HG02973 (cell line): ENCODE measurements around the gene HCFC1R1.

Experiments
- ATAC-seq: cut with Tn5 transposase; IDR thresholded peaks from one replicate; pipeline ENCODE4 v1.9.1; 2021; ENCODE audit warnings: moderate library complexity; ENCODE audit not compliant: unreplicated experiment

Gene HCFC1R1

DNA sequence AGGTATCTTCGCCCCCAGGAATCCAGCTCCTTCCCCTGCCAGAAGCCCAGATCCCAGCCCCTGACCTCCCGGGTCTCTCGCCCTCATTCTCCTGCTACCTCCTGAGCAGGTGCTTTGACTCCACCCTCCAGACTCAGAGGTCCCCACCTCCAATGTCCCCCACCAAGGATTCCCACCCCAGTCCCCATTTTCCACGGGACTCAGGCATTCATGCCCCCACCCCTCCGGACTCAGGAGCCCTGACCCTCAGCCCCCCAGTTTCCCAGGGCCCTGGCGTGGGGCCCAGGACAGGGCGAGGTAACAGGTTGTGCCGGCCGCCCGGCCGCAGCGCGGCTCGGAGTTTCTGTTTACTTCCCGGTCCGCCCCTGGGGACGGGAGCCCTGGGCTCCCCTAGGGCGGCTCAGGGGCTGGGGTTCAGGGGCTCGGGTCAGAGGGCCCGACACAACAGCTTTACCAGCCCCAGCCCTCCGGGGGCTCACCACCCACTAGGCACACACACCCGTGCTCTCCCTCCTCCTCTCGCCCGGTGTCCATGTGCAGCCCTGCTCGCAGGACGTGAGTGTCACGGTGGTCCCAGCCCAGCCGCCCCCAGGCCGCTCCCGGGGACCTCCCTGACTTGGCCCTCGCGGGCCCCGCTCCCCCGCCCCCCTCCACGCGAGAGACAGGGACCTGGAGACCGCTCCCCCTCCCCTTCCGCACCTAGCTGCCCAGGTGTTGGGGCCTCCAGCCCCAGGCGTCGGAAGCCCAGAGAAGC is 12.4 kb upstream of the HCFC1R1 start:
- no peak for ATAC-seq

DNA sequence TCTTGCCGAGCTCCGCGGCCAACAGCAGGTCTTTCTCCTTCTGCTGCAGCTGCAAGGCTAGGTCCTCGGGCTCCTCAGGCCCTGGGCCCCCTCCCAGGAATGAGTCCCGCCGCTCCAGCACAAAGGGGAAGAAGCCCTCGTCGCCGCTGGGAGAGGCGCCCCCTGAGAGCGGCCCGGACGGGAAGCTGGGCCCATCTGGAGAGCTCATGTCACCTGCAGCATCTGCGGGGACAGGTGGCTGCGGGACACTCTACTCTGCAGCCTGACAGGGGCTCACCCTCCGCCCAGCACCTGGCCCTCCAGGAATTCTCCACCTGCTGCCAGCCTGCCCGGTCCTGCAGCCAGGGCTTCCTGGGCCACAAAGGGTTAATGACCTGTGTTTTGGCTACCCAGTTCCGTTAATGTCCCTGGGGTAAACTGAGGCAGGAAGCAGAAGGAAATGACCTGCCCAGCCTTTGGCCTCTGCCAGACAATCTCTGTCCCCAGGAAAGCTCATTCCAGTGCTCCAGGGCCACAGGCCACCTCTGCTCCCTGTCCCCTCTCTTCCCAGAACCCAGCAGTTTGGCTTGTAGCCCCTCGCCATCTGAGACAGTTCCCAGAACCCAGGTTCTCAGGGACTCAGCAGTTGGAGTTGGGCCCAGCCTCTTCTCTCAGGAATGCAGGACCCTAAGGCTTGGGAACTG is 11.7 kb upstream of the HCFC1R1 start:
- ATAC-seq, result no peak

DNA sequence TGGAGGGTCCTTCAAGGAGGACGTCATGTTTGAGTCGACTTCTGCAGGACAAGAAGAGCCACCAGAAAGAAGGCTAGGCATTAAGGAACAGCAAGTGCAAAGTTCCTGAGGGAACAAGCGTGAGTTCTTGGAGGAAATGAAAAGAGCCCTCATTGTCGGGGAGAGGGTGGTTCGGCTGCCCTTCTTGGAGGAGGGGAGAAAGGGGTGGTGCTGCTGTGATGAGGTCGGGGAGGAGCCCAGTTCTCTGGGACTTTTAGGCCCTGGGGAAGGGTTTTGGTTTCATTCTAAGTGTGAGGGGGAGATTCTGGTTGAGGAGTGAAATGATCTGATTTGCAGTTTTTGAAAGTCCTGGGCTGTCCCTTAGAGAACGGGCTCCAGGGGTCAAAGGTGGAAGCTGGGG is 8.9 kb upstream of the HCFC1R1 start:
- no peak for ATAC-seq

DNA sequence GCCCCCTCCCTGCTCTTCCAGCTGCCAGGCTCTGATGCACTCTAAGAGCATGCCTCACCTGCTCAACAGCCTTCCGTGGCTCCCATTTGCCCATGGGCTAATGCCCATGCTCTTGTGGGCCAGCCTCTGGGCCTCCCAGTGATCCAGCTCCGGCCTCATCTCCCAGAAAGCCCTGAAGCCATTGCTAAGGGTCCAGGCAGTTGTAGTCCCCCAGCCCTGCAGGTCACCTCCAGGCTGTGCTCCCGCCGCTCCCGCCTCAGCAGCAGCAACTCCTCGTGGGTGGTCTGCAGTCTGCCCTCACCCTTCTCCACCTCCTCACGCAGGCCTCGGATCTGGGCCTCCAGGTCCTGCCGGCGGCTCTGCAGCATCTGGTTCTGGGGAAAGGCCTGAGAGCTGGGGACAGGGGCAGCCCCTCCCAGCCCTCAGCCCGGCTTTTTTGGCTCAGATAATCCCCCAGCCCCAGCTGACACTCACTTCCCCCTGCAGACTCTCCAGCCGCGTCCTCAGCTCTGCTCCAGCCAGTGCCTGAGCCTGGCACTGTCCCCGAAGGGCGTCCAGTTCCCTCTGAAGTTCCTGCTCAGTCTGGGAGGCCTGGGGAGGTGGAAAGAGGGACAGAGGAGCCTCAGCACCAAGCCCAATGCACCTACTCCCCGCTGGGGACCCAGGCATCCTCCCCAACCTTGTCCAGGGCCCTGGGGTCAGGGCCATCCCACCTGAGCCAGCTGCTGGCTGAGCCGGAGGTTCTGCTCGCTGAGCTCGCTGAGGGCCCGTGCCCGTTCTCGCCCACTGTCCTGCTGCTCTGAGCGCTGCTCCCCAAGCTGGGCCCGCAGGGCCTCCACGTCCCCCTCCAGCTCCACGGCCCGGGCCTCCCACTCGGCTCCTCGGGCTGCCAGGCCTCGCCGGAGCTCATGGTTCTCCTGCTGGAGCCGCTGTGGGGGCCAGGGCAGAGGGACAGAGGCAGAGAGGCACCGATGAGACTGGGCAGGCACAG is 6.8 kb upstream of the HCFC1R1 start:
- ATAC-seq, result no peak

DNA sequence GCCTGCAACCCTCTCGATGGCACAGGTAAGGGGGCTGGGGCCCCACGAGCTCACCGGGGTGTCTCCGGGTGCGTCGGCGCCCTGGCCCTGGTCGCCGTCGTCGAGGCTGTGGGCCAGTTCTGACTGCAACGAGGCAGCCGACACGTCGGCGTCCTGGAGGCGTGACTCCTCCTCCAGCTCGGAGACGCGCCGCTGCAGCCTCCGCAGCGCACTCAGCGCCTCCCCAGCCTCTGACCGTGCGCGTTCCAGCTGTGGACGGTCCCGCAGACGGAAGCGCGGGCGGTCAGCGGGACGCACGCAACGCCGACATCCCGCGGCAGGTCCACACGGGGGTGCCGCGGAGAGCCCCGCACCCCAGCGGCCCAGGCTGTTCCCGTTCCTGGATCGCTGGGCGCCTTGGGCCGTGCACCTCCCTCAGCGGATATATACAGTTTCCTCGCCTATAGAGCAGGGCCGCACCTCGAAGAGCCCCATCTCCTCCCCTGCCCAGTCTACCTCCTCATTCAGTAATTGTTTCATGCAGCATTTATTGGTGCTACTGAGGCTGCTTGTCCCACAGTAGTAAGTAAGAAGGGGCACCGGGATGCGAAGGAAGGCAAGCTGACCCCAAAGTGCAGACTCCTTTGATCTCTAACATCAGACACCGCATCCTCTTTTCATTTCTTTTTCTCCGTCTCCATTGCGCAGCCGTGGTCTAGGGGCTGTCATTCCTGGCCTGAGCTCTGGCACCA is 5.9 kb upstream of the HCFC1R1 start:
- no peak for ATAC-seq

DNA sequence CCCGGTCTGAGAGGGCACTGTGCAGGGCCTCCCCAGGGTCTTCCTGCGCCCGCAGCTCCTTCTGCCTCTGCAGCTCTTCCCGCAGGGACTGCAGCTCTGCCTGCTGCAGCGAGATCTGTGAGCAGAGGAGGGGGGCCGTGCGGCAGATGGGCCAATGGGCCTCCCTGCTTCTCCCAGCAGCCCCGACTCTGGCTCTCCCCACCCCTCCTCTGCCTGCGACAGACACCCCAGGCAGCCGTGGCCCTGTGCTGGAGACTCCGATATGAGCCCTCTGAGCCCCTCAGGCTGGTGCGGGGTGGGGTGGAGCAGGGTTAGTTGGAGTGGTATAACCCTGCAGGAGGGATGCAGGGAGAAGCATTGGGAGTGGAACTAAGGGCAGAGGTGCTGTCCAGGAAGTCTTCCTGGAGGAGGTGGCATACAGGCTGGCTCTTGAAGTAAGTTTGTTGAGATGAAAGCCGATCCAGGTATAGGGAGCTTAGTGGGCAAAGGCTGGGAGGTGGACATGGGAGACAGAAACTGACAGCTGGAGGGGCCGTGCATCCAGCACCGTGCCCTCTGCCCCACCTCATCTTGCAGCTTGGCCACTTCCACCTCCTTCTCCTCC is 5.1 kb upstream of the HCFC1R1 start:
- no peak for ATAC-seq

DNA sequence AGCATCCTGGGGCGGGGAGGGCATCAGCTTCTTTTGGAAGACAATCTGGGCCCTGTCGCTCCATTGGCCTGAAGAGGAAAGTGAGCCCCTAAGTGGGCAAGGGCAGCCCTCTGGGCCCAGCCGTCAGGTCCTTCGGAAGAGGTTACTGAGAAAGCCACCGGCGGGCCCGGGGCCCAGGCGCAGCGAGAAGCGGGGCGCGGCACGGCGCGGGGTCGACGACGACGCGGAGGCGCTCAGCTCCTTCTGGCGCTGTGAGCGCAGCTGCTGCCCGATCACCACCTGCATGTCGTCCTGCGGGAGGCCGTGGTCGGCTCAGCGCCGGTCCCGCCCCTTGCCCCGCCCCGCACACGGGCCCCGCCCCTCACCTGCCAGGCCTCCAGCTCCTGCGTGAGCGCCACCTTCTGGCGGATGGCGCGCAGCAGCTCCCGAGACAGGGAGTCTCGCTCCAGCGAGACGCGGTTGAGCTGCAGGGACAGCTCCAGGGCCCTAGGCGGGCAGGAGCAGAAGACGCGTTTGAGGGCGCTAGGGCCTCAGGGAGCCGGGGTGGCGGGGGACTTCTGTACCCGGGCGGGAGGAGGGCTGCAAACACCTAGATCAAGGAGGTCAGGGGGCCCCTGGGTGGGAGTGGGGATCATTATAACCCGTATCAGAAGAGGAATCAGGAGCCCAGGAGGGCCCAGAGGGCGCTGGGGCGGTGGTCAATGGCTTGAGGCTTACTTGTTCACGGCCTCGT is 4.4 kb upstream of the HCFC1R1 start:
- ATAC-seq, result no peak

DNA sequence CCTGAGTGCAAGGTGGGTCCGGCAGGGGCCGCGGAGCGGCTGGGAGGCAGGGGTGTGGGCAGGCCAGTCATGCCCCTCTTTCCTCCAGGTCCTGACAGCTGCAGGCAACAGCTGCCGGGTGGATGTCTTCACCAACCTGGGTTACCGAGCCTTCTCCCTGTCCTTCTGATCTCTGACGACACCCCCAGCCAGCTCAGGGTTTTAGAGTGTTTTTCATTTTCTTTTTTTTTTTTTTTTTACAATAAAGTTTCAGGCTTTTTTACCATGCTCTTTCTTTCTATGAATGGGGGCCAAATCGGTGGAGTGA is 3.7 kb upstream of the HCFC1R1 start:
- no peak for ATAC-seq

DNA sequence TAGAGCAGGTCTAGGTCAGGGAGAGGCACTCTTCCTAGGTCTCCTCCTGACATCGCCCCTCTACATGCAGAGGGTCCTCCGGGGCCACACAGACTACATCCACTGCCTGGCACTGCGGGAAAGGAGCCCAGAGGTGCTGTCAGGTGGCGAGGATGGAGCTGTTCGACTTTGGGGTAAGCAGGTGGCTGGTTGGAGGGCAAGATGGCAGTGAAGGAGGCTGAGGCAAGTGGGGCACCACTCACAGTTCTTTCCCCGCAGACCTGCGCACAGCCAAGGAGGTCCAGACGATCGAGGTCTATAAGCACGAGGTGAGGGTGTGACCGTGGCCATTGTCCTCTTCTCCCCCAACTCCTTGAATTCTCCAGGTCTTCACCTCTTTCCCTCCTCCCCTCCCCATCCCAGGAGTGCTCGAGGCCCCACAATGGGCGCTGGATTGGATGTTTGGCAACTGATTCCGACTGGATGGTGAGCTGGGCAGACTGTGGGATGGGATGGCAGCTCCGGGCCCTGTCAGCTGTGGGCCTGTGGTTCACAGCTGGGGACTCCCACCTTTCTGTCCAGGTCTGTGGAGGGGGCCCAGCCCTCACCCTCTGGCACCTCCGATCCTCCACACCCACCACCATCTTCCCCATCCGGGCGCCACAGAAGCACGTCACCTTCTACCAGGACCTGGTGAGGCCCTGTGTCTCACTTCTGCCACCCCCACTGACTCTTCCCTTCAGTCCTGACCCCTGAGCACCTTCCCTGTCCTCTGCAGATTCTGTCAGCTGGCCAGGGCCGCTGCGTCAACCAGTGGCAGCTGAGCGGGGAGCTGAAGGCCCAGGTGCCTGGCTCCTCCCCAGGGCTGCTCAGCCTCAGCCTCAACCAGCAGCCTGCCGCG is 3.1 kb upstream of the HCFC1R1 start:
- no peak for ATAC-seq

DNA sequence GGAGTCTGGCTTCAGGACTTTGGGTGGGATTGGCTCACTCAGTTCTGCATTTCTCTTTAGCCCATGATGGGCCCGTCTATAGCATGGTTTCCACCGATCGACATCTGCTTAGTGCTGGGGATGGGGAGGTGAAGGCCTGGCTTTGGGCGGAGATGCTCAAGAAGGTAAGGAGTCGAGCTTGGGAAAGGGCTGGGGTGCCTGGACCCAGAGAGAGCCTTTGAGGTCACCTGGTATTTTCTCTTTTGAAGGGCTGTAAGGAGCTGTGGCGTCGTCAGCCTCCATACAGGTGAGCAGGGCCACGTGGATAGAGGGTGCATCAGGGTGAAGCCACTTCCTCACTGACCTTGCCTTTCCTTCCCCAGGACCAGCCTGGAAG is 2.2 kb upstream of the HCFC1R1 start:
- no peak for ATAC-seq

DNA sequence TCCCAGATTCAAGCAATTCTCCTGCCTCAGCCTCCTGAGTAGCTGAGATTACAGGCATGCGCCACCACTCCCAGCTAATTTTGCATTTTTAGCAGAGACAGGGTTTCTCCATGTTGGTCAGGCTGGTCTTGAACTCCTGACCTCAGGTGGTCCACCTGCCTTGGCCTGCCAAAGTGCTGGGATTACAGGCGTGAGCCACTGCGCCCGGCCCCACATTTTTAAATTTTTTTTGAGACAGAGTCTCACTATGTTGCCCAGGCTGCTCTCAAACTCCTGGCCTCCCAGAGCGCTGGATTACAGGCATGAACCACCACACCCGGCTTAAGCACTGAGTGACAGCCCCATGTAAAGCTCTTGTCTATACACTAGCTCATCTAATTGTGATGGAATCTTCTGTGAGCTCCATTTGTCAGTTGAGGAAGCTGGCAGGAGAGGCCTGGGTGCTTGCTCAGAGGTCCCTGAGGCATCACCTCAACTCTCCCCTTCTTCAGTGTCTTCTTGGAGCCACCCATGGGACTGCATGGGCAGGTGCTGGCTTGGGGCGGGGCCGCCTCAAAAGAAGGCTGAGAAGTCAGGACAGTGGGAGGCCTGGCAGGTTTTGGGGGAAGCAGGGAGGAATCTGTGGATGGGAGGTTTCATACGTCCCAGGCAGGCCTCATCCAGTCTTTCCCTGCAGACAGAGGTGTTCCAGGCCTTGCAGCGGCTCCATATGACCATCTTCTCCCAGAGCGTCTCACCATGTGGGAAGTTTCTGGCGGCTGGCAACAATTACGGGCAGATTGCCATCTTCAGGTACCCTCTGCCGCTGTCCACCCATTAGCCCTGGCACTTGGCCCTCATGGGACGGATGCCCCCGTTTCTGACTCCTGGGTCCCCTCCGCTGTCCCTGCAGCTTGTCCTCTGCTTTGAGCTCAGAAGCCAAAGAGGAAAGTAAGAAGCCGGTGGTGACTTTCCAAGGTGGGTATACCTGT is 1.6 kb upstream of the HCFC1R1 start:
- no peak for ATAC-seq

DNA sequence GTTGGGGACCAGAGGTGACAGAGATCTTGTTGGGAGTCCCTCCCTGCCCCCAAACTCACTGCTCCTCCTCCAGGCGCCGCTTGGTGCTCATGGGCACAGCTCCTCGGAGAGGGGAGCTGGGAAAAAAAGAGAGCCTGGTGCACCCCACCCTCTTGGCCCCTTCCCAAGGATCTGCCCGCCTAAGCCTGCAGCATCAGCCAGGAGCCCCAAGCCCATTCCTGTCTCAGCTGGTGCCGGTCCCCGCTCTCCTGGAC is 400 bp downstream of the HCFC1R1 start:
- ATAC-seq, result no peak

DNA sequence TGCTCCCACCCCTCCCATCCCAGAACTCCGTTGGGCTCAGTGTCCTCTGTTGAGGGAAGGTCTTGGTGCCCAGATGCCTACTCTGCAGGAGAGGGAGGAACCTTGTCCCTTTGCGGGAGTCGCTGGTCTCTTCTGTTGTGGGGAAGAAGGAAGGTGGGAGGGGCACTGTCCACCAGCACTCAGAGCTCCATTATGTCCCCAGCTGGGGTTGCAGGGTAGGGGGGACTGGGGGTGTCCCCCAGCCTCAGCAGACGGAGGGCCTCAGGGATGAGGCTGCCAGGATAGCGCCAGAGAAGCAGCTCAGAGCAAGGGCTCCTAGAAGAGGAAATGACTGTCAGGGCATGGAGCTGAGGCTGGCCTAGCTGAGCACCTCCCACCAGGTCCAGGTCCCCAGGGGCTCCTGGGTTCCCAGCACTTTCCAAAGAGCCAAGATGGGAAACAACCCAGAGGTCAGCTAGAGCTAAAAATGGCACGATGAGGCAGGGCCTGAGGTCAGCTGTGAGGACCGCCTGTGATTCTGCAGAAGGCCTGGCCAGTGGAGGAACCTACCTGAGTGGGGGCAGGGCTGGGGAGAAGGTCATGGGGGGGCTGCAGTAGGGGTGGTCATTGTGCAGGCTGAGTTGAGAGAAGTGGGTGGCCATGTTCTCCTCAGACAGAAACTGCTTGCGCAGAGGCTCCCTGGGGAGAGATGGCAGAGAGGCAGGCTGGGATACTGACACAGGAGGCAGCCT is 893 bp downstream of the HCFC1R1 start:
- ATAC-seq, result no peak

DNA sequence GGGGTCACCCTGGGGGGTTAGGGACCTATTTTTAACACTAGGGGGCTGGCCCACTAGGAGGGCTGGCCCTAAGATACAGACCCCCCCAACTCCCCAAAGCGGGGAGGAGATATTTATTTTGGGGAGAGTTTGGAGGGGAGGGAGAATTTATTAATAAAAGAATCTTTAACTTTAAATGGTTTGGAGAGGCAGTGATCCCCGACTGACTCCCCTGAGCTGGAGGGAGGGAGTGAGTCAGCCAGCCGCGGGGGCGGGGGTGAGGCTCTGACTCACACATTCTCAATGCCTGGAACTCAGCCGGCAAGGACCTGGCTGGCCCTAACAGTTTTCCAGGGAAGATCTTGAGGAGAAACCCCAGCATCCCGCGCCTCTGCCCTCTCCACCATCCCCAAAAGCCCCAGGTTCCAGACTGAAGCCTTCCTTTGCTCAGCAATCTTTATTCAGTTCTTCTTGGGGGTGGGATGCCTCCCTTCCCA is 1.5 kb downstream of the HCFC1R1 start:
- no peak for ATAC-seq

DNA sequence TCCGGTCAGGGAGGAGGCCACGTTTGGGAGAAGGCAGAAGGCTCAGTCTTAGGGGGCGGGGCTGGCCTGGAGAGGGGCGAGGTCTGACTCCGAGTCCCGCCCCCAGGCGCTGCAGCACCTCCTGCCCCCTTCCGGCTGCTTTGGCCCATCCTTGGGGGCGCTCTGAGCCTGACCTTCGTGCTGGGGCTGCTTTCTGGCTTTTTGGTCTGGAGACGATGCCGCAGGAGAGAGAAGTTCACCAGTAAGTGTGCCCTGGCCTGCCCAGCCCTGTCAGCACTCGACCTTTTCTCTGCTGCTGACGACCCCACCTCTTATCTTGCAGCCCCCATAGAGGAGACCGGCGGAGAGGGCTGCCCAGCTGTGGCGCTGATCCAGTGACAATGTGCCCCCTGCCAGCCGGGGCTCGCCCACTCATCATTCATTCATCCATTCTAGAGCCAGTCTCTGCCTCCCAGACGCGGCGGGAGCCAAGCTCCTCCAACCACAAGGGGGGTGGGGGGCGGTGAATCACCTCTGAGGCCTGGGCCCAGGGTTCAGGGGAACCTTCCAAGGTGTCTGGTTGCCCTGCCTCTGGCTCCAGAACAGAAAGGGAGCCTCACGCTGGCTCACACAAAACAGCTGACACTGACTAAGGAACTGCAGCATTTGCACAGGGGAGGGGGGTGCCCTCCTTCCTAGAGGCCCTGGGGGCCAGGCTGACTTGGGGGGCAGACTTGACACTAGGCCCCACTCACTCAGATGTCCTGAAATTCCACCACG is 2.1 kb downstream of the HCFC1R1 start:
- no peak for ATAC-seq

DNA sequence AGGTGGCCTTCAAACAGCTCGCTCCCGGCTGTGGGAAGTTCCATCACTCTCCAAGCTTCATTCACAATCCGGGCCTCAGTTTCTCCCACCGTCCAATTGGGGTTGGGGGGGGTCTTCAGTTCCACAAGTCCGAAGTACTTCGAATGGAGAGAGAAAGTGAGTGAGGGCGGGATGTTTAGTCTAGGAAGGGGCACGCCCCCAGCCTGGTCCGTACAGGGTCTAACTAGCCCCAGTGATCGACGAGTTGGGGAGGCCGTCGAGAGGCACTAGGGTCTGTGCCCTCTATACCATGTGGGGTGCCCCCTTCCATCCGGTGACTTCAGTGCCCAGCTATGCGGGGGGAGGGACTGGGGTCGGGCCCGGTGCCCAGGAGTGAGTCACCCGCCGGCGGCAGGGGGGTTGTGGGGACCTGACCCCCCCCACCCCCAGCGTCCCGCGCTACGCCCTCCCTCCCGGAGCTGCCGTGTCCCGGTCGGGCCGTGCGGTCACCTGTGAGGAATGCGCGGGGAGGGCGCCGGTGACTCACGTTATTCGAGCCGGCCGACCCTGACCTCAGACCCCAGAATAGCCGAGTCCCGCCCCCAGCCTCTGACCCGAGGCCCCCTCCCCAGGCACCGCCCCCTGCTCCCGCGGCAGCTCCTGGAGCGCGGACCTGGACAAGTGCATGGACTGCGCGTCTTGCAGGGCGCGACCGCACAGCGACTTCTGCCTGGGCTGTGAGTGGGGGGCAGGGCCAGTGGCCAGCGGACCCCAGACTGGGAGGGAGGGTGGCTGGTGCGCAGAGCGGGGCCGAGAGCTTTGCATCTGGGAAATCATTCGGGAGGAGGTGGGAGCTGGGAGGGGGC is 2.9 kb downstream of the HCFC1R1 start:
- ATAC-seq, result no peak
